ENCODE results near the gene PCTP. TPM values are rescaled to one million over a fixed set of nuclear protein-coding genes. Genes with fewer than 3 reads are reported as not detected.

The PCTP gene
- total and polyA plus RNA-seq, 2 experiments from 2014 or later: 22.7 to 35.4 TPM

- Histone ChIP-seq H3K9me2 (replicated peaks; ENCODE audit: insufficient read depth) (no peaks in the 10 kb centered on the region), H3K79me2 (no peaks in the 10 kb centered on the region), H3K27me3 (no peaks in the 10 kb centered on the region), H2AFZ (no peak overlapping the region), H3K36me3 (replicated peaks; ENCODE audit: insufficient read depth, low read depth) (no peaks in the 10 kb centered on the region), H3K4me1 (ENCODE audit: insufficient read depth) (peaks cover 42% of the 10 kb centered on the region), H3K4me2 (peak overlapping the region; percentile 65), H3K9me3 (ENCODE audit: low read depth) (no peaks in the 10 kb centered on the region), H3K4me3 (no peak overlapping the region), H3K27ac (peak overlapping the region; percentile 54), H4K20me1 (ENCODE audit: insufficient read depth, poor library complexity, severe bottlenecking) (no peaks in the 10 kb centered on the region)
- WGBS (ENCODE audit: low lambda C conversion rate, missing lambda C conversion rate): 15% methylated on average over 1 of the region's 1 CpG
- TF ChIP-seq EZH2 (IDR thresholded peaks at IDR 0.05; ENCODE audit: borderline replicate concordance) (no peak), EZH2phosphoT487 (IDR thresholded peaks at IDR 0.05; ENCODE audit: low read depth, severe bottlenecking, unreplicated experiment) (no peak), CTCF (IDR thresholded peaks at IDR 0.05; ENCODE audit: poor library complexity) (no peak)
- no peak for DNase-seq (ENCODE audit: low spot score)
Measured at GRCh38 chr17:55730380-55730779, 20.5 kb upstream of the PCTP start.

- H2AFZ ChIP-seq: peak overlapping the region; percentile 25
- DNase-seq (ENCODE audit: low spot score): no peak
- H3K4me3 ChIP-seq: no peak overlapping the region
- peaks cover 42% of the 10 kb centered on the region for H3K4me1 ChIP-seq (ENCODE audit: insufficient read depth)
- no peaks in the 10 kb centered on the region for H3K79me2 ChIP-seq
- H4K20me1 ChIP-seq (ENCODE audit: insufficient read depth, poor library complexity, severe bottlenecking): no peaks in the 10 kb centered on the region
- H3K36me3 ChIP-seq (replicated peaks; ENCODE audit: insufficient read depth, low read depth): no peaks in the 10 kb centered on the region
- no peaks in the 10 kb centered on the region for H3K27me3 ChIP-seq
- no peaks in the 10 kb centered on the region for H3K9me2 ChIP-seq (replicated peaks; ENCODE audit: insufficient read depth)
- no peaks in the 10 kb centered on the region for H3K9me3 ChIP-seq (ENCODE audit: low read depth)
- peak overlapping the region; percentile 54 for H3K27ac ChIP-seq
- 29% methylated on average over 3 of the region's 3 CpGs for WGBS (ENCODE audit: low lambda C conversion rate, missing lambda C conversion rate)
- peak overlapping the region; percentile 65 for H3K4me2 ChIP-seq
- TF ChIP-seq EZH2phosphoT487 (IDR thresholded peaks at IDR 0.05; ENCODE audit: low read depth, severe bottlenecking, unreplicated experiment): no peak
- no peak for TF ChIP-seq CTCF (IDR thresholded peaks at IDR 0.05; ENCODE audit: poor library complexity)
- TF ChIP-seq EZH2 (IDR thresholded peaks at IDR 0.05; ENCODE audit: borderline replicate concordance): no peak
Measured at GRCh38 chr17:55730808-55731207, 20.0 kb upstream of the PCTP start.

- 46% methylated on average over 10 of the region's 10 CpGs for WGBS (ENCODE audit: low lambda C conversion rate, missing lambda C conversion rate)
- H3K79me2 ChIP-seq: no peaks in the 10 kb centered on the region
- H4K20me1 ChIP-seq (ENCODE audit: insufficient read depth, poor library complexity, severe bottlenecking): no peaks in the 10 kb centered on the region
- H3K9me3 ChIP-seq (ENCODE audit: low read depth): no peaks in the 10 kb centered on the region
- no peaks in the 10 kb centered on the region for H3K36me3 ChIP-seq (replicated peaks; ENCODE audit: insufficient read depth, low read depth)
- H3K4me2 ChIP-seq: peak overlapping the region; percentile 65
- H3K9me2 ChIP-seq (replicated peaks; ENCODE audit: insufficient read depth): no peaks in the 10 kb centered on the region
- H3K4me3 ChIP-seq: no peak overlapping the region
- DNase-seq (ENCODE audit: low spot score): no peak
- peak overlapping the region; percentile 28 for H2AFZ ChIP-seq
- peaks cover 42% of the 10 kb centered on the region for H3K4me1 ChIP-seq (ENCODE audit: insufficient read depth)
- no peaks in the 10 kb centered on the region for H3K27me3 ChIP-seq
- H3K27ac ChIP-seq: peak overlapping the region; percentile 54
- TF ChIP-seq CTCF (IDR thresholded peaks at IDR 0.05; ENCODE audit: poor library complexity) (no peak), EZH2 (IDR thresholded peaks at IDR 0.05; ENCODE audit: borderline replicate concordance) (no peak), EZH2phosphoT487 (IDR thresholded peaks at IDR 0.05; ENCODE audit: low read depth, severe bottlenecking, unreplicated experiment) (no peak)
Measured at GRCh38 chr17:55731586-55732250, 19.1 kb upstream of the PCTP start.
